ENCODE results near the gene ORAI2.
"Not testable (repeated sequence)": the region's sequence is repeated elsewhere in the genome, so short reads cannot be mapped to it uniquely, and the experiment has no call there.

Gene ORAI2

GRCh38 chr7:102433219-102434038, at the start of gene ORAI2:
Gene ORAI2, plus strand, starts transcription at chr7:102433575. Its CDS starts 5,382 bp downstream, at chr7:102438957.
- DNase-seq: peak; percentile 12

GRCh38 chr7:102387064-102387463, 46.3 kb upstream of the ORAI2 start:
- DNase-seq: no peak

- DNase-seq: no peak
Observed at GRCh38 chr7:102389810-102390209, 43.6 kb upstream of the ORAI2 start.

GRCh38 chr7:102390697-102391484, 42.5 kb upstream of the ORAI2 start:
- peak; percentile 45 for DNase-seq

- DNase-seq: no peak
Observed at GRCh38 chr7:102392330-102392729, 41.0 kb upstream of the ORAI2 start.

- no peak for DNase-seq
Observed at GRCh38 chr7:102393467-102393866, 39.9 kb upstream of the ORAI2 start.

GRCh38 chr7:102395592-102395872, 37.8 kb upstream of the ORAI2 start:
- DNase-seq: no peak

GRCh38 chr7:102395873-102396709, 37.3 kb upstream of the ORAI2 start, which contains the start of gene PRKRIP1:
Gene PRKRIP1, plus strand, starts transcription at chr7:102396363. Its CDS starts 49 bp downstream, at chr7:102396412.
- DNase-seq: peak; percentile 84

GRCh38 chr7:102396710-102397019, 36.7 kb upstream of the ORAI2 start:
- no peak for DNase-seq

- no peak for DNase-seq
Observed at GRCh38 chr7:102398543-102398942, 34.8 kb upstream of the ORAI2 start.

- DNase-seq: no peak
Observed at GRCh38 chr7:102400360-102400759, 33.0 kb upstream of the ORAI2 start.

GRCh38 chr7:102403563-102403962, 29.8 kb upstream of the ORAI2 start:
- DNase-seq: no peak

- DNase-seq: peak; percentile 64
Observed at GRCh38 chr7:102404005-102404861, 29.1 kb upstream of the ORAI2 start.

- DNase-seq: not testable (repeated sequence)
Observed at GRCh38 chr7:102404862-102405188, 28.6 kb upstream of the ORAI2 start.

- DNase-seq: no peak
Observed at GRCh38 chr7:102407910-102408309, 25.5 kb upstream of the ORAI2 start.

GRCh38 chr7:102408530-102408929, 24.8 kb upstream of the ORAI2 start:
- DNase-seq: not testable (repeated sequence)

- DNase-seq: no peak
Observed at GRCh38 chr7:102409340-102409739, 24.0 kb upstream of the ORAI2 start.

- DNase-seq: no peak
Observed at GRCh38 chr7:102410123-102410522, 23.3 kb upstream of the ORAI2 start.

- no peak for DNase-seq
Observed at GRCh38 chr7:102410918-102411317, 22.5 kb upstream of the ORAI2 start.

- DNase-seq: peak; percentile 87
Observed at GRCh38 chr7:102412548-102412947, 20.8 kb upstream of the ORAI2 start.

- peak; percentile 33 for DNase-seq
Observed at GRCh38 chr7:102413091-102413490, 20.3 kb upstream of the ORAI2 start.

GRCh38 chr7:102413611-102414010, 19.8 kb upstream of the ORAI2 start:
- DNase-seq: no peak

Data from NCI-H1694 treated with DMSO at 0.1 percent for 48 hours (cell line).